Tibial nerve (tissue), 4 donors: ENCODE results near the gene KRTAP12-4. TPM values are rescaled to one million over a fixed set of nuclear protein-coding genes. Genes with fewer than 3 reads are reported as not detected.

Experiments used
- DNase-seq, 2 donors: peaks; one replicate each; pipeline ENCODE4 v3.0.0-alpha.2; 2019; ENCODE audit warnings: low spot score in 2 of 2
- H3K27ac ChIP-seq, 4 donors: fragments of 200-600 bp; sonication (generic) in 3 of 4; one replicate each; pipeline ENCODE4 v1.5.1; 2017 to 2019; ENCODE audit warnings: mild to moderate bottlenecking in 1 of 4
- H3K27me3 ChIP-seq, 2 donors: fragments of 200-600 bp; sonication (generic) in 1 of 2; one replicate each; pipeline versions ENCODE4 v1.5.1 to v1.6.0; 2017 to 2019
- H3K36me3 ChIP-seq, 3 donors: fragments of 200-600 bp; sonication (generic); one replicate each; pipeline ENCODE4 v1.5.1; 2018 to 2019
- H3K4me1 ChIP-seq, 4 donors: fragments of 200-600 bp; sonication (generic) in 3 of 4; one replicate each; pipeline ENCODE4 v1.5.1; 2017 to 2019
- H3K4me3 ChIP-seq, 4 donors: fragments of 200-600 bp; sonication (generic) in 3 of 4; one replicate each; pipeline ENCODE4 v1.5.1; 2017 to 2019; ENCODE audit warnings: mild to moderate bottlenecking in 1 of 4, moderate library complexity in 1 of 4
- H3K9me3 ChIP-seq, 4 donors: fragments of 200-600 bp; sonication (generic) in 3 of 4; one replicate each; pipeline ENCODE4 v1.5.1; 2017 to 2019
- EP300 ChIP-seq, 2 donors: sonication (generic); formaldehyde crosslinking; IDR thresholded peaks; one replicate each; pipeline ENCODE4 v1.6.1; 2017; ENCODE audit warnings: antibody characterized with exemption in 2 of 2, mild to moderate bottlenecking in 1 of 2
- POLR2A ChIP-seq, 2 donors: fragments of 450-650 bp; IDR thresholded peaks; one replicate each; pipeline ENCODE4 v1.6.1; 2017; ENCODE audit warnings: antibody characterized with exemption in 2 of 2, mild to moderate bottlenecking in 2 of 2, moderate library complexity in 2 of 2
- WGBS, 2 donors: methylation state at CpG; one replicate each; pipeline ENCODE4 v1.1.5; 2018; 5-methylcytosine and 5-hydroxymethylcytosine counted together
- total RNA-seq, 4 donors: library from RNA; depleted of rRNA; stranded (reverse); fragments of >200 nt; gene quantifications; one replicate each; pipeline ENCODE4 v1.1.0, GENCODE V29; 2016
- TF ChIP-seq, protein P1 (sequence below), 5 experiments: fragments of 200-600 bp in 3 of 5; fragments of 450-650 bp in 2 of 5; sonication (generic) in 3 of 5; IDR thresholded peaks; one replicate each; pipeline ENCODE4 v1.5.1; 2016 to 2019; ENCODE audit warnings: antibody characterized with exemption in 5 of 5, mild to moderate bottlenecking in 3 of 5, moderate library complexity in 2 of 5

The KRTAP12-4 gene
- total RNA-seq, 4 donors from 2014 or later: not detected

DNA sequence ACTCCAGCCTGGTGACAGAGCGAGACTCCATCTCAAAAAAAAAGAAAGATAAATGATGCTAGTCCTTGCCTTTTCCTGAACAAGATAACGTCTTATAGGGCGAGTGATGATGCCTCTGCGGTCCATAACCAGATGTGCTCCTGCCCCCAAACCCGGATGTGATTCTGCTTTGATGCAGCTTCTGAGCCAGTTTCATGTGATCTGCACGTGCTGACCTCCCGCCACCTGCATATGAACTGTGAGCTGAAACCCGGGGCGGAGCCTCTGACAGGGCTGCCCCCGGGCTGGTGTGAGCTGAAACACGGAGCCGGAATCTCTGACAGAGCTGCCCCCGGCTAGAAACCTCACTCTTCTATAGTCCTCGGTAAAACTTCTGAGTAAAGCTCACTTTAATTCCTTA, 1.3 kb downstream of the KRTAP12-4 start:
- H3K9me3 ChIP-seq: peaks cover 0 to 35% (median 0%) of the 10 kb centered on the region in 4 donors
- H3K4me1 ChIP-seq: no peaks in the 10 kb centered on the region
- H3K36me3 ChIP-seq: no peaks in the 10 kb centered on the region
- no peak overlapping the region for H3K27ac ChIP-seq
- H3K27me3 ChIP-seq: no peaks in the 10 kb centered on the region
- no peak for DNase-seq
- no peak for TF ChIP-seq EP300 (IDR thresholded peaks at IDR 0.05)
- TF ChIP-seq, protein P1, sequence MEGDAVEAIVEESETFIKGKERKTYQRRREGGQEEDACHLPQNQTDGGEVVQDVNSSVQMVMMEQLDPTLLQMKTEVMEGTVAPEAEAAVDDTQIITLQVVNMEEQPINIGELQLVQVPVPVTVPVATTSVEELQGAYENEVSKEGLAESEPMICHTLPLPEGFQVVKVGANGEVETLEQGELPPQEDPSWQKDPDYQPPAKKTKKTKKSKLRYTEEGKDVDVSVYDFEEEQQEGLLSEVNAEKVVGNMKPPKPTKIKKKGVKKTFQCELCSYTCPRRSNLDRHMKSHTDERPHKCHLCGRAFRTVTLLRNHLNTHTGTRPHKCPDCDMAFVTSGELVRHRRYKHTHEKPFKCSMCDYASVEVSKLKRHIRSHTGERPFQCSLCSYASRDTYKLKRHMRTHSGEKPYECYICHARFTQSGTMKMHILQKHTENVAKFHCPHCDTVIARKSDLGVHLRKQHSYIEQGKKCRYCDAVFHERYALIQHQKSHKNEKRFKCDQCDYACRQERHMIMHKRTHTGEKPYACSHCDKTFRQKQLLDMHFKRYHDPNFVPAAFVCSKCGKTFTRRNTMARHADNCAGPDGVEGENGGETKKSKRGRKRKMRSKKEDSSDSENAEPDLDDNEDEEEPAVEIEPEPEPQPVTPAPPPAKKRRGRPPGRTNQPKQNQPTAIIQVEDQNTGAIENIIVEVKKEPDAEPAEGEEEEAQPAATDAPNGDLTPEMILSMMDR (IDR thresholded peaks at IDR 0.05): no peak
- TF ChIP-seq POLR2A (IDR thresholded peaks at IDR 0.05): no peak
- no peak overlapping the region for H3K4me3 ChIP-seq
- 69% methylated on average over 14 of the region's 14 CpGs for WGBS, 2 donors

DNA sequence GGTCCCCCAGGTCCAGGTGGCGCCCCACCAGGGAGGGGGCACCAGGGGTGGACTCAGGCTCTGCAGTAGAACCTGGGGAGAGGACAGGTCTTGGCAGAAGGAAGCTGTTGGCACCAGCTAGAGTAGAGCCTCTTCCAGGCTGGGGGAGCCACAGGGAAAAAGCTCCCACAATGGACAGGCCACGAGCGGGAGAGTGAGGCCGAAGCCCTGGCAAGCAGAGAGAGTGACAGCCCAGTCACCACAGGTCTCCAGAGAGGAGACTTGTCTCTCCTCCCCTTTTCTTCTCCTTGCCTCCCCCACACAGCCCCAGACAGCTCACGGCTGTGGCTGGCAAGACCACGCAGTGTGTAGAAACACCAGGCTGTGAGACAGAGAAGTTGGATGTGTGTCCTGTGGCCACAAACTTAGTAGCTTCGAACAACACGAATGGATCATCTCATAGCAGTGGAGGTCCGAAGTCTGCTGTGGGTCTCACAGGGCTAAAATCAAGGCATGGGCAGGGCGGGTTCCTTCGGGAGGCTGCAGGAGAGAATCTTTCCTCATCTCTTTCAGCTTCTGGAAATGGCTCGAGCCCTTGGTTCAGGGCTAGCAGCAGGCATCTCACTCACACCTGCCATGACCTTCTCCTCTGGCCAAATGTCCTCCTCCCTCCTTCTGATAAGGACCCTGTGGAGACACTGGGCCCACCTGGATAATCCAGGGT, 3.3 kb downstream of the KRTAP12-4 start:
- H3K36me3 ChIP-seq: no peaks in the 10 kb centered on the region
- H3K4me1 ChIP-seq: no peaks in the 10 kb centered on the region
- no peak overlapping the region for H3K27ac ChIP-seq
- peaks cover 0 to 15% (median 0%) of the 10 kb centered on the region in 4 donors for H3K9me3 ChIP-seq
- TF ChIP-seq POLR2A (IDR thresholded peaks at IDR 0.05): no peak
- TF ChIP-seq EP300 (IDR thresholded peaks at IDR 0.05): no peak
- TF ChIP-seq, protein P1 (IDR thresholded peaks at IDR 0.05): no peak
- no peak for DNase-seq
- no peaks in the 10 kb centered on the region for H3K27me3 ChIP-seq
- no peak overlapping the region for H3K4me3 ChIP-seq
- 80 to 94% methylated on average over 11 to 12 of the region's 12 CpGs for WGBS, 2 donors

DNA sequence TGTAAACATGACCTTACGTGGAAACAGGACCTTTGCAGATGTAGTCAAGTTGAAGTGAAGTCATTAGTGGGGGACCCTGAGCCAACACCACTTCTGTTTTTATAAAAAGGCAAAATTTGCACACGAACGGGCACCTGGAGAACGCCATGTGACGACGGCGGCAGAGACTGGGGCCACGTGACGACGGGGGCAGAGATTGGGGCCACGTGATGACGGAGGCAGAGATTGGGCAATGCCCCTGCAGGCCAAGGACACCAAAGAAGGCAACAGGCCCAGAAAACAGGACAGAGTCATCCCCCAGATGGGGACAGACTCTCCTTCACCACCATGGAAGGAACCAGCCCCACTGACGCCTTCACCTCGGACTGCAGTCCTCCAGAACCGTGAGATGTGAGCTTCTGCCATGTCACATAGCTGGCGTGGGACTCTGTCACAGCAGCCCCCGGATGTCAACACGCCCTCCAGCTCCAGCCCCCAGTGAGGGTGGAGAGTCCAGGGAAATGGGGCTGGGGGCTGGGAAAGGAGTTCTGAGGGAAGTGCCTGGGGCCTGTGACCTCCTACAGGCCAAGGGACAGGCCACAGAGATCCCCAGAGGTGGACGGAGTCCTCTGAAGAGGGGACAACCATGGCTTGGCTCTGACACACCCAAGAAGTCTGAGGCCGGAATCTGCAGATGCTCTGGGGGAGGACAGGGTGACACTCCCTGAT, 4.0 kb downstream of the KRTAP12-4 start:
- 87 to 91% methylated on average over 20 of the region's 20 CpGs for WGBS, 2 donors

DNA sequence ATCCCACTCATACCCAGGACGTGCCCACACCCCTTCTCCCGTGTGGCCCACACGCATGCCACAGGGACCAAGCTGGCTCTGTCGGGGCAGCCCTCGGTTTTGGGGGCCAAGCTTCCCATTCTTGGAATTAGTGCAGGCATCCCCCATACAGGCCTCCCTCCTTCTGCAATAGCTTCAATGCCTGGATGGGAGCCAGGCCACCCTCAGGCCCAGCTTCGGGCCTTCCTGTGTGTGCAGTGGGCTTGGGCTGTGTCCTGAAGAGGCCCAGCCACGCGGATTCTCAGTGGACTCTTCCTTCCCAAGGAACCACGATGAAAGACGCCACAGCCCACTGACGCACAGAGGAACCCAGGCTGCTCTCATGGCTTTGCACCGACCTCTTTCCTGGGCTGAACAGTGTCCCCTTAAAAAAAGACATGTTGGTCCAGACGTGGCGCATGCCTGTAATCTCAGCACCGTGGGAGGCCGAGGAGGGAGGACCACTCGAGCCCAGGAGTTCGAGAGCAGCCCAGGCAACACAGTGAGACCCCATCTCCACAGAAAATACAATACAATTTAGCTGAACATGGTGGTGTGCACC, 4.8 kb downstream of the KRTAP12-4 start:
- Histone ChIP-seq H3K27ac (no peak overlapping the region), H3K27me3 (no peaks in the 10 kb centered on the region), H3K36me3 (no peaks in the 10 kb centered on the region), H3K4me1 (no peaks in the 10 kb centered on the region), H3K4me3 (no peak overlapping the region), H3K9me3 (peaks cover 0 to 23% (median 4%) of the 10 kb centered on the region in 4 donors)
- 68 to 76% methylated on average over 15 to 18 of the region's 18 CpGs for WGBS, 2 donors
- no peak for DNase-seq
- TF ChIP-seq, protein P1 (IDR thresholded peaks at IDR 0.05): no peak
- TF ChIP-seq POLR2A (IDR thresholded peaks at IDR 0.05) (no peak), EP300 (IDR thresholded peaks at IDR 0.05) (no peak)

More for the DNA sequence above, 4.0 kb downstream of the KRTAP12-4 start:
- H3K36me3 ChIP-seq: no peaks in the 10 kb centered on the region
- H3K9me3 ChIP-seq: peaks cover 0 to 15% (median under 1%) of the 10 kb centered on the region in 4 donors
- DNase-seq: no peak
- no peaks in the 10 kb centered on the region for H3K4me1 ChIP-seq
- TF ChIP-seq EP300 (IDR thresholded peaks at IDR 0.05) (no peak), POLR2A (IDR thresholded peaks at IDR 0.05) (no peak)
- TF ChIP-seq, protein P1 (IDR thresholded peaks at IDR 0.05): no peak
- H3K27me3 ChIP-seq: no peaks in the 10 kb centered on the region
- H3K27ac ChIP-seq: no peak overlapping the region
- H3K4me3 ChIP-seq: no peak overlapping the region
